ENCODE data around the gene DHDH.
"Not testable (repeated sequence)": the region's sequence is repeated elsewhere in the genome, so short reads cannot be mapped to it uniquely, and the experiment has no call there.

DHDH gene

GRCh38 chr19:48925240-48925843, 8.2 kb upstream of the DHDH start:
- TF ChIP-seq CTCF (conservative IDR thresholded peaks at IDR 0.05; ENCODE audit: low read depth): no peak
- POLR2A ChIA-PET (ENCODE audit: low non-redundant PET): interaction anchor here (0.5 to 0.6 kb wide), 2 partner anchors 45 to 67 kb away, joined by 4 to 6 read pairs; no protein-coding TSS in a partner anchor
- CTCF ChIA-PET: no interaction called here
- DNase-seq (ENCODE audit: low spot score): peak; percentile 68
- H3K27ac ChIP-seq: peak overlapping the region; percentile 90

- POLR2A ChIA-PET (ENCODE audit: low non-redundant PET); DNase-seq (ENCODE audit: low spot score); CTCF ChIA-PET: not testable (repeated sequence)
- H3K27ac ChIP-seq: peak overlapping the region; percentile 90
Observed at GRCh38 chr19:48925890-48926289, 7.6 kb upstream of the DHDH start.

- peak overlapping the region; percentile 90 for H3K27ac ChIP-seq
- ChIA-PET POLR2A (ENCODE audit: low non-redundant PET) (no interaction called here), CTCF (interaction anchor here (0.6 kb wide), 1 partner anchor 235 kb away, joined by 3 read pairs; no protein-coding TSS in a partner anchor)
- no peak for TF ChIP-seq CTCF (conservative IDR thresholded peaks at IDR 0.05; ENCODE audit: low read depth)
- DNase-seq (ENCODE audit: low spot score): peak; percentile 82
Observed at GRCh38 chr19:48926909-48927308, 6.6 kb upstream of the DHDH start.

- POLR2A ChIA-PET (ENCODE audit: low non-redundant PET); DNase-seq (ENCODE audit: low spot score); CTCF ChIA-PET: not testable (repeated sequence)
- peak overlapping the region; percentile 90 for H3K27ac ChIP-seq
Observed at GRCh38 chr19:48927692-48928091, 5.8 kb upstream of the DHDH start.

GRCh38 chr19:48928164-48929025, 5.1 kb upstream of the DHDH start:
- CTCF ChIA-PET: no interaction called here
- TF ChIP-seq CTCF (conservative IDR thresholded peaks at IDR 0.05; ENCODE audit: low read depth): no peak
- DNase-seq (ENCODE audit: low spot score): no peak
- POLR2A ChIA-PET (ENCODE audit: low non-redundant PET): no interaction called here
- H3K27ac ChIP-seq: peak overlapping the region; percentile 90

GRCh38 chr19:48934837-48935236, 1.3 kb downstream of the DHDH start:
- no peak for TF ChIP-seq CTCF (conservative IDR thresholded peaks at IDR 0.05; ENCODE audit: low read depth)
- DNase-seq (ENCODE audit: low spot score): no peak
- ChIA-PET POLR2A (ENCODE audit: low non-redundant PET) (no interaction called here), CTCF (interaction anchor here (0.5 kb wide), 1 partner anchor 304 kb away, joined by 3 read pairs; no protein-coding TSS in a partner anchor)
- no peak overlapping the region for H3K27ac ChIP-seq

- TF ChIP-seq CTCF (conservative IDR thresholded peaks at IDR 0.05; ENCODE audit: low read depth): no peak
Observed at GRCh38 chr19:48935864-48936263, 2.4 kb downstream of the DHDH start.

More at GRCh38 chr19:48935864-48936263, 2.4 kb downstream of the DHDH start:
- no peak for DNase-seq (ENCODE audit: low spot score)
- H3K27ac ChIP-seq: no peak overlapping the region
- ChIA-PET POLR2A (ENCODE audit: low non-redundant PET) (no interaction called here), CTCF (interaction anchor here (0.7 kb wide), 1 partner anchor 158 kb away, joined by 4 read pairs; no protein-coding TSS in a partner anchor)
